Activated T-helper 1 cell treated with Interleukin-2 at 50 U/mL for 16 hours (primary cell): ENCODE results near the gene ASIC2.

Source experiments
- DNase-seq: peaks from one replicate; pipeline ENCODE4 v3.0.0-alpha.2; 2020; ENCODE audit warnings: low read depth

The ASIC2 gene

GRCh38 chr17:33292981-33293867 is at the start of gene ASIC2:
TSS of gene ASIC2 (minus strand) at chr17:33293295.
- DNase-seq, result no peak

GRCh38 chr17:33342025-33342424 is 48.9 kb upstream of the ASIC2 start:
- DNase-seq, result no peak

- DNase-seq, result no peak
Measured at GRCh38 chr17:33338242-33338641, 45.1 kb upstream of the ASIC2 start.

- DNase-seq, result no peak
Measured at GRCh38 chr17:33335491-33336173, 42.5 kb upstream of the ASIC2 start.

GRCh38 chr17:33334703-33335102 is 41.6 kb upstream of the ASIC2 start:
- DNase-seq, result no peak

- DNase-seq, result no peak
Measured at GRCh38 chr17:33330877-33331276, 37.8 kb upstream of the ASIC2 start.

- no peak for DNase-seq
Measured at GRCh38 chr17:33328129-33328528, 35.0 kb upstream of the ASIC2 start.

- no peak for DNase-seq
Measured at GRCh38 chr17:33324736-33325135, 31.6 kb upstream of the ASIC2 start.

GRCh38 chr17:33322063-33322462 is 29.0 kb upstream of the ASIC2 start:
- DNase-seq, result no peak

GRCh38 chr17:33318241-33318640 is 25.1 kb upstream of the ASIC2 start:
- DNase-seq, result no peak

- no peak for DNase-seq
Measured at GRCh38 chr17:33316746-33317145, 23.7 kb upstream of the ASIC2 start.

GRCh38 chr17:33310296-33310695 is 17.2 kb upstream of the ASIC2 start:
- DNase-seq, result no peak

GRCh38 chr17:33303254-33303653 is 10.2 kb upstream of the ASIC2 start:
- no peak for DNase-seq

GRCh38 chr17:33302394-33302793 is 9.3 kb upstream of the ASIC2 start:
- no peak for DNase-seq

GRCh38 chr17:33300241-33300640 is 7.1 kb upstream of the ASIC2 start:
- no peak for DNase-seq

GRCh38 chr17:33299115-33299514 is 6.0 kb upstream of the ASIC2 start:
- DNase-seq, result no peak

GRCh38 chr17:33297643-33298042 is 4.5 kb upstream of the ASIC2 start:
- DNase-seq, result no peak

GRCh38 chr17:33294994-33295393 is 1.9 kb upstream of the ASIC2 start:
- DNase-seq, result no peak

GRCh38 chr17:33292201-33292980 is 704 bp downstream of the ASIC2 start:
- no peak for DNase-seq

GRCh38 chr17:33291248-33292200 is 1.6 kb downstream of the ASIC2 start:
- DNase-seq, result no peak

GRCh38 chr17:33290253-33290652 is 2.8 kb downstream of the ASIC2 start:
- DNase-seq, result no peak
